GM21786 (cell line): ENCODE data around the gene RFLNA.

Experiments used
- ATAC-seq: cut with Tn5 transposase; IDR thresholded peaks from one replicate; pipeline ENCODE4 v1.9.1; 2021; ENCODE audit not compliant: unreplicated experiment

The RFLNA gene, protein sequence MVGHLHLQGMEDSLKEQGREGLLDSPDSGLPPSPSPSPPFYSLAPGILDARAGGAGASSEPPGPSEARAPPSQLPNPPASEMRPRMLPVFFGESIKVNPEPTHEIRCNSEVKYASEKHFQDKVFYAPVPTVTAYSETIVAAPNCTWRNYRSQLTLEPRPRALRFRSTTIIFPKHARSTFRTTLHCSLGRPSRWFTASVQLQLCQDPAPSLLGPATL

GRCh38 chr12:124294780-124295341 is at the start of gene RFLNA:
RFLNA (plus strand) TSS chr12:124295093; CDS start chr12:124295430, 337 bp downstream.
- no peak for ATAC-seq

DNA sequence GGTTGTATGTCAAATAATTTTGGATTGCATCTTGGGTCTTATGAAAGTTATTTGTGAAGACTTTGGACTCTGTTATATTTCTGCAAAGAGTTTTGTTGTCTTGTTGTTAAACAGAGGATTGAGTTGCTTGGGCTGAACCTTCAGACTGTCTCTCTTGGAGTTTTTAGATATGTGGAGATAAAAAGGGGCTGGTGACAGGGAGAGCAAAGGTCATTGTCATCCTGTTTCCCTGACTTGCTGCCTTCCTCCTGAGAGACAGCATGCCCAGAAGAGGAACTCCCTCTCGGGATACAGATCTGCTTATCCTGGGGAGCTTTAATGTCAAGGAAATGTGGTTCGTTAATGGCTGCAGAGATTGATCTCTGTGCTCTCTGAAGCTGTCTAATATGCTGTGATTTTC is 47.6 kb upstream of the RFLNA start:
- ATAC-seq = no peak

- no peak for ATAC-seq
Measured at GRCh38 chr12:124248941-124249825, 45.7 kb upstream of the RFLNA start.

DNA sequence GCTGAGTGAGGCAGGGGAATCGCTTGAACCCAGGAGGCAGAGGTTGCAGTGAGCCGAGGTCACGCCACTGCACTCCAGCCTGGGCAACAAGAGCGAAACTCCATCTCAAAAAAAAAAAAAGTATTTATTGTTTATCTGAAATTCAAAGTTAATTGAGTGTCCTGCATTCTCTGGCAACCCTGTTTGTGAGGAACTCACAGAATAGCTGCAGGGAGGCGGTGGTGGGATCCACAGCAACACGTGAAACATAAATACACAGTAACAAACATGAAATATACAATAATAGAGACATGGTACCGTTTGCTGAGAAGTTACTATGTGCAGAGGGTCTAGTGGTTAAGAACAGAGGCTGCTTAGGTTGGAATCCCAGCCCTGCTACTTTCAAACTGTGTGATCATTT is 43.7 kb upstream of the RFLNA start:
- ATAC-seq = no peak

- ATAC-seq = no peak
Measured at GRCh38 chr12:124252964-124253363, 41.9 kb upstream of the RFLNA start.

- ATAC-seq = no peak
Measured at GRCh38 chr12:124254126-124254525, 40.8 kb upstream of the RFLNA start.

DNA sequence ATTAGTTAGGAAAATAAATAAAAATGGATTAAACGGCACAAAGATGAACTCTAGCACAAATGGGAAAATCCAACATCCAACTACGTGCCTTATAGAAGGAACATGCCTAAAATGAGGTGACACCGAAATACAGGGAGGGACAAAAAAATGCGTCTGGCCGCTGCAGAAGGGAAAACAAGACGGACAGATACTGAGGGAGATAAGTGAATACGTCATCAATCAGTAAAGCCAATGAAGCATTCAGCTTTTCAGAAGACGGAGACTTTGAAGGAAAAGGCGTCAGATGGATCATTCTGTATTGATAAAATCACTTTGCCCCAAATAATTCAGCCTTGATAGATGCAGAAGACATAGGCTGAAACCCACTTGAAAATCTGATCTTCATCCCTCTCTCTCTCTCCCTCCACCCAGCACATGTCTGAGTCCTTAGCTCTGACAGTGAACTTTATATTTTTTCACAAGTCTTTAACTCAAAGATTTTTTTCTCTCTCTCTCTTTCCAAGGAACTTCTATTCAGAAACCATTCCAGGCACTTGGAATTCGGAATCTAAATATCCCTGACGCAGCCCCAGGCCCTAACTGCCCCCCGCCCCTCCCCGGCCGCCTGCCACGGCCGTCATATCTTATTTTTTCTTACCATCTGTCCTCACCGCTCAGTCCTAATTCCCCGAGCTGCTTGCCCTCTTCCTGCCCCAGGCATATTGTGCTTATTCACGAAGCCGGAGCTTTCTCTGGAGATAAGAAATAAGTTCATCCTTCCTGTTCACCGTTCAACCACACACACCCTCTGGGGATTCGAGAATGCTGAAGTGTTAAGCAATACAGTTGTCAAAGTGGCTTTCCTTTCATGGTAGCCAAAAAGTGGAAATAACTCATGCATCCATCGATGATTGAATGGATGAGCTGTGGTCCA is 35.5 kb upstream of the RFLNA start:
- ATAC-seq = no peak

- no peak for ATAC-seq
Measured at GRCh38 chr12:124261885-124262284, 33.0 kb upstream of the RFLNA start.

GRCh38 chr12:124264089-124264795 is 30.7 kb upstream of the RFLNA start:
- no peak for ATAC-seq

GRCh38 chr12:124264879-124265278 is 30.0 kb upstream of the RFLNA start:
- ATAC-seq = no peak

DNA sequence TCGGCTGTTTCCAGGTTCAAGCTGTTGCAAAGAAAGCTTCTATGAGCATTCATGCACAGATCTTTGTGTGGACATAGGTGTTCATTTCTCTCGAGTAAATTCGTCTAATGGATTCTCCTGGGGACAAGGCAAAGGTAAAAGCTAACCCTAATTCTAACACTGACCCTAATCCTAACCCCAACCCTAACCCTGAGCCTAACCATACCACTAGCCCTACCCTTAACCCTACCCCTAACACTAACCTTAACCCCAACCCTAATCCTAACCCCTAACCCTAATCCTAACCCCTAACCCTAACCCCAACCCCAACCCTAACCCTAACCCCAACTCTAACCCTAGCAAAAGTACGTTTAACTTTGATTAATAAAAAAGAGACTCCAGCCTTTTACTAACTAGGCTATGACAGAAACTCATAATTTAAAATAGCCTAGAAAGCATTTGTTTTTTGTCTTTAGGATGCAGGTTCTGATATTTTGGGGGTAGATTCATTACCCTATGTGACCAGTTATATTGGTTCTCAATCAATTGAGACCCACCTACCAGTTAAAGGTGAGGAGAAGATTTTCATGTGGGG is 27.6 kb upstream of the RFLNA start:
- ATAC-seq = no peak

GRCh38 chr12:124270671-124271070 is 24.2 kb upstream of the RFLNA start:
- ATAC-seq = no peak

DNA sequence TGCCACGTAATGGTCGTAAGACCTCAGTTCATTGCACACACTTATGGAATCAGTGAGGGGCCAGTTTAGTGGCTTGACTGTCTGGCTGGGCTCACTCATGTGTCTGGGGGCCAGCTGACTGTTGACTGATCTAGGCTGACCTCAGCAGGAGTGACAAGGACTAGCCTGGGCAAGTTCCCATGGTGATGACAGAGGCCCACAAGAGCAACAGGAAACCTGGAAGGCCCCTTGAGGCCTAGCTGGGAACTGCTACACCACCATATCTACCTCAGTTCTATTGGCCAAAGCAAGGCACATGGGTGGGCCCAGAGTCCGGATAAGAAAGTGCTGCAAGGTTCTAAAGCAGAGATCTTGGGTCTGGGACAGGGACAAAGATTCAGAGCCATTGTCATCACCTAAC is 21.3 kb upstream of the RFLNA start:
- peak; percentile 62 for ATAC-seq

DNA sequence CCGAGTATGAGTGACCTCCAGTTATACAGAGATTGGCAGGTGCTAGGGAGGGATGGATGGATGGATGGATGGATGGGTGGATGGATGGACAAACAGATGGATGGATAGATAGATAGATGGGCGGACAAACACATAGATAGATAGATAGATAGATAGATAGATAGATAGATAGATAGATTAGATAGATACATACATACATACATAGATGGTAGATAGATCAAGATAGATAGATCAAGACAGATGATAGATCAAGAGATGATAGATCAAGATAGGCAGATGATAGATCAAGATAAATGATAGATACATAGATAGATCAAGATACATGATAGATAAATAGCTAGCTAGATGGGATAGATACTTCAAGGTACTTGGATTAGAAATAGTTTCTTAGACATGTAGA is 18.6 kb upstream of the RFLNA start:
- ATAC-seq = no peak

DNA sequence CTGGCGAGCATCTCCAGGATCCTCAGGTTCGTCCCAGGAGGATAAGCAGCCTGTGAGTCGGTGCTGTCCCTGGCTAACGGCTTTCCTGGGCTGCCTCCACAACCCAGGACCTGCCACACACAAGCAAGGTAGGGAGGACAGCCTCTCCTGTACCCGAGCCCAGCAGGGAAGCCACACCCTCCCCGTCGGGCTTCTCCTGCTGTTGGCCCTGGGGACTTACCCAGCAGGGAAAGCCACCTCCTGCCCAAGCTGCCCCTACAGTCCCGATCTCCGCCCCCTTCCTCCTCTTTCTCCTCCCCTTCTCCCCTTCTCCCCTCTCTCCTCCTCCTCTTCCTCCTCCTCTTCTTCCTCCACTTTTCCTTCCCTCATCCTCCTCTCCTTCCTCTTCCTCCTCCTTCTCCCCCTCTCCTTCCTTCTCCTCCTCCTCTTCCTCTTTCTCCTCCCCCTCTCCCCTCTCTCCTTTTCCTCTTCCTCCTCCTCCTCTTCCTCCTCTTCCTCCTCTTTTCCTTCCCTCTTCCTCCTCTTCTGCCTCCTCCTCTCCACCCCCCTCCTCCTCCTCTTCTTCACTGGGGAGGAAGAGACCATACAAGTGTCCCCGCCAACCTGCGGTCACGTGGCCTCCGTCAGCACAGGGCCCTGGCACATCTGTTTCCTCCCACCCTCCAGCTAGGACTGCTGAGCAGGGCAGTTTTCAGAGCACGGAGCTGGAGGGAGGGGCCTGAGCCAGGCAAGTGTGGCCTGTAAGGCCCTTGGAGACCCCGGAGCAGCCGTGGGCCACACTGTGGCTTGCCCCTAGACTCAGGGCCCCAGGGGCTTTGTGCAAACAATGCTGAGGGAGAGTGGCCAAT is 17.3 kb upstream of the RFLNA start:
- no peak for ATAC-seq

- ATAC-seq = no peak
Measured at GRCh38 chr12:124278389-124279101, 16.3 kb upstream of the RFLNA start.

DNA sequence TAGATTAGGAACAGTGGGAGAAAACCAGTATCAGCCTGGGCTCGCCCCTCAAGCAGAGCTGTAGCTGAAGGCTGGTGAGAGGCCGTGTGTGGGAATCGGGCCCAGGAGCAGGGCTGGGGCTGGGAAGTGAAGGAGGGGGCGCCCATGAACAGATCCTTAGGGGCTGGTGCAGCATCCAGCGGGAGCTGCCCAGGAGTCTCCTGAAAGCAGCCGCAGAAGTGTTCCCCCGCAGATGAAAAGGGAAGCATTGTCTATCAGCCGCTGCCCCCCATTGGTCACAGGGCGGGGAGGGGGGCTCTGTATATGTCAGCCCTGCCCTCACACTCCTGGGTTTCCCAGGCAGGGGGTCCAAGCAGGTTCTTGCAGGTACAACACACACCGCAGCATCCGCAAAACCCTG is 15.6 kb upstream of the RFLNA start:
- ATAC-seq = no peak

DNA sequence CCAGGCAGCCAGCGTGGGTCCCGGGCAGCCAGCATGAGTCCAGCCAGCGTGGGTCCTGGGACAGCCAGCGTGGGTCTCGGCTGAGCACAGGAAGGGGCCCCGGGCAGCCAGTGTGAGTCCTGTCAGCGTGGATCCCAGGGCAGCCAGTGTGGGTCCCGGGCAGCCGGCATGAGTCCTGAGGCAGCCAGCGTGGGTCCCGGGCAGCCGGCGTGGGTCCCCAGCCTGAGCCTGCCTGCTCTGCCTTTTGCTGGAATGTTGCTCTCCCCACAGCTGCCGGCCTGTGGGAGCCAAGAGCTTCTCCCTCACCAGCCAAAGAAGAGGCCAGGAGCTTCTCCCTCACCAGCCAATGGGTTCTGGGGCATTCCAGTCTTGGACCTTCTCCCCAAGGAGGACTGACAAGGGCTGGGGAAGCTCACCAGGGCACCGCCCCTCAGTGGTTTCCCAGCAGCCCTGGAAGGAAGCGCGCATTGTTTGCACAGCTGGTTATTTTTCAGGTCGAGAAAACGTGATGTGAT is 15.0 kb upstream of the RFLNA start:
- ATAC-seq = no peak
